Tibial artery (tissue), 4 donors: ENCODE results near the gene KCNQ1.

Source experiments
- DNase-seq, 2 donors: peaks; one replicate each; pipeline ENCODE4 v3.0.0-alpha.2; 2019
- H3K27ac ChIP-seq, 2 donors: fragments of 200-600 bp; sonication (generic) in 1 of 2; 1 replicate in 1 of 2; 2 replicates in 1 of 2; pipeline ENCODE4 v1.5.1; 2018 to 2019; ENCODE audit warnings: mild to moderate bottlenecking in 1 of 2
- H3K27me3 ChIP-seq, 2 donors: fragments of 200-600 bp; sonication (generic) in 1 of 2; one replicate each; pipeline versions ENCODE4 v1.5.1 to v1.6.0; 2016 to 2019
- H3K36me3 ChIP-seq, 3 donors: fragments of 200-600 bp; sonication (generic) in 2 of 3; one replicate each; pipeline ENCODE4 v1.5.1; 2016 to 2019; ENCODE audit warnings: mild to moderate bottlenecking in 2 of 3
- H3K4me1 ChIP-seq, 4 donors: fragments of 200-600 bp; sonication (generic) in 2 of 4; 1 replicate in 3 of 4; 2 replicates in 1 of 4; pipeline ENCODE4 v1.5.1; 2016 to 2019
- H3K4me3 ChIP-seq, 2 donors: fragments of 200-600 bp; sonication (generic) in 1 of 2; 1 replicate in 1 of 2; 2 replicates in 1 of 2; pipeline ENCODE4 v1.5.1; 2018 to 2019; ENCODE audit warnings: mild to moderate bottlenecking in 2 of 2
- H3K9me3 ChIP-seq, 3 donors: fragments of 200-600 bp; sonication (generic) in 1 of 3; one replicate each; pipeline ENCODE4 v1.5.1; 2016 to 2019
- intact Hi-C: fragments of 100-400 bp; cut with DNase I; formaldehyde crosslinking; loops from one replicate; pipeline ENCODE4 v1.15.0; 2023; ENCODE audit warnings: low total_unique reads
- TF ChIP-seq, protein P1 (sequence below), 2 experiments: fragments of 200-600 bp in 1 of 2; fragments of 450-650 bp in 1 of 2; IDR thresholded peaks; one replicate each; pipeline ENCODE4 v1.5.1; 2017 to 2019; ENCODE audit warnings: antibody characterized with exemption in 2 of 2, mild to moderate bottlenecking in 1 of 2, moderate library complexity in 1 of 2

Gene KCNQ1

DNA sequence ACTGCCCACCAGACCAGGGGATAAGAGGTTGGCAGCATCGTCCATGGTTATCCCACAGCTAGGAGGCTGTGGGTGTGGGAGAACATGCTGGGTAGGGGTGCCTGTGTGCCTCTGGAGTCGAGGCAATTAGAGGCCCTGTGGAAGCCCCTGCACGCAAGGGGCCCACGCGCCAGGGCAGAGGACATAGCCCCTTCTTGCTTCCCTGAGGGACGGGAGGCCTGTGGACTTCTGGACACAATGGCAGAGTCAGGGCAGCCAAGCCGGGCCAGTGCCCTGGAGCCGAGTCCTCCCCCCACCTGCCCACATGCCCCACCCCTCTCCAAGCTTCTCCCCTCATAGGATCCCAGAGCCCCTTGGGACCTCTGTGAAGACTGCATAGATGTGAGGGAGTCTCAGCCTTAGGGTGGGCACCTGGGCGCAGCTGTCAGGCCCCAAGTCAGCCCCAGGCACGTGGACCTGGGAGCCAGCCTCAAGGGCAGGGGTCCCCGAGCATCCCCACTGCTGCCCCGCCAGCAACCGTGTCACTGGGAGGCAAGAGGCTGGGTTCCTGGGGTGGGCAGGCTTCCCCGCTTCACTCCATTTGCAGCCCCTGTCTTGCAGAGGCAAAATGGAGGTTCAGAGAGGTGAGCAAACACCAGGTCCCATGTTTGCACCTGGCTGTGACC lies 388.4 kb downstream of the KCNQ1 start:
- H3K36me3 ChIP-seq = no peaks in the 10 kb centered on the region
- no peak overlapping the region for H3K4me3 ChIP-seq
- peaks cover 0 to 25% (median 4%) of the 10 kb centered on the region in 3 donors for H3K9me3 ChIP-seq
- no peaks in the 10 kb centered on the region for H3K27me3 ChIP-seq
- H3K4me1 ChIP-seq = peaks cover 0 to 10% (median 4%) of the 10 kb centered on the region in 4 donors
- TF ChIP-seq, protein P1, sequence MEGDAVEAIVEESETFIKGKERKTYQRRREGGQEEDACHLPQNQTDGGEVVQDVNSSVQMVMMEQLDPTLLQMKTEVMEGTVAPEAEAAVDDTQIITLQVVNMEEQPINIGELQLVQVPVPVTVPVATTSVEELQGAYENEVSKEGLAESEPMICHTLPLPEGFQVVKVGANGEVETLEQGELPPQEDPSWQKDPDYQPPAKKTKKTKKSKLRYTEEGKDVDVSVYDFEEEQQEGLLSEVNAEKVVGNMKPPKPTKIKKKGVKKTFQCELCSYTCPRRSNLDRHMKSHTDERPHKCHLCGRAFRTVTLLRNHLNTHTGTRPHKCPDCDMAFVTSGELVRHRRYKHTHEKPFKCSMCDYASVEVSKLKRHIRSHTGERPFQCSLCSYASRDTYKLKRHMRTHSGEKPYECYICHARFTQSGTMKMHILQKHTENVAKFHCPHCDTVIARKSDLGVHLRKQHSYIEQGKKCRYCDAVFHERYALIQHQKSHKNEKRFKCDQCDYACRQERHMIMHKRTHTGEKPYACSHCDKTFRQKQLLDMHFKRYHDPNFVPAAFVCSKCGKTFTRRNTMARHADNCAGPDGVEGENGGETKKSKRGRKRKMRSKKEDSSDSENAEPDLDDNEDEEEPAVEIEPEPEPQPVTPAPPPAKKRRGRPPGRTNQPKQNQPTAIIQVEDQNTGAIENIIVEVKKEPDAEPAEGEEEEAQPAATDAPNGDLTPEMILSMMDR (IDR thresholded peaks at IDR 0.05) = no peak
- DNase-seq = no peak
- intact Hi-C loops = no loop called here
- H3K27ac ChIP-seq = no peak overlapping the region

DNA sequence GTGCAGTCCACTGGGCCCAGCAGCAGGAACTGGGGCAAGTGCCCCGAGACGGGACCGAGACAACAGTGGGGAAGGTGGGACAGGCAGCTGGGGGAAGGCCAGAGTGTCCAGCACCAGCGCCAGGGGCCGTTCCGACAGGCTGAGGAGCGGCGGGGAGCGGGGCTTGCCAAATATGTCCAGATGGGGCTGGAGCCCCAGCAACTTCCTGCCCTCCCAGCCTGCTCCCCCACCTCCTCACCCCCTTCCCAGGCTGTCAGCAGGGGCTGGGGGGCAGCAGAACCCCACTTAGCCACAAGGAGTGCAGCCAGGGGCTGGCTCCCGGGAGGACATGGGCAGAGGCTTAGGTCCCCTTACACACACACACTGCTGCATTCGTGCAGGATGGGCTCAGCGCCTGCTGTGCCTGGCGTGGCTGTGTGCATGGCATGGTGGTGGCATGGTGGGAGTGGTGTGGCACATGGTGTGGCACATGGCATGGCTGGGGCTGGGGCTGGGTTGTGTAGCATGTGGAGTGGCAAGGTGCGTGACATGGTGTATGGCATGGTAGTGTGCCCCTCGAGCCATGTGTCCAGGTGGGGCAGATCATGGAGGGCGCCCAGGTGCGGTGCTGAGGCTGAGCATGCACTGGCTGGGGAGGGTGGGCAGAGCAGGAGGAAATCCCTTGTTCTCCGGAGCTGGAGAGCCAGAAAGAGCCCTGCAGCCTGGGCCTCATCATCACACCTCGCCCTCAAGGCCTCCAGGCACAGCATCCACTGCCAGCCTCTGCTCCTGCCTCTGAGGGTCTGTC lies 389.1 kb downstream of the KCNQ1 start:
- Histone ChIP-seq H3K27me3 (no peaks in the 10 kb centered on the region), H3K9me3 (peaks cover 0 to 17% (median 0%) of the 10 kb centered on the region in 3 donors), H3K36me3 (no peaks in the 10 kb centered on the region), H3K4me3 (no peak overlapping the region), H3K4me1 (peaks cover 0 to 10% (median 4%) of the 10 kb centered on the region in 4 donors), H3K27ac (no peak overlapping the region)
- TF ChIP-seq, protein P1 (IDR thresholded peaks at IDR 0.05) = no peak
- DNase-seq = no peak
- intact Hi-C loops = no loop called here

DNA sequence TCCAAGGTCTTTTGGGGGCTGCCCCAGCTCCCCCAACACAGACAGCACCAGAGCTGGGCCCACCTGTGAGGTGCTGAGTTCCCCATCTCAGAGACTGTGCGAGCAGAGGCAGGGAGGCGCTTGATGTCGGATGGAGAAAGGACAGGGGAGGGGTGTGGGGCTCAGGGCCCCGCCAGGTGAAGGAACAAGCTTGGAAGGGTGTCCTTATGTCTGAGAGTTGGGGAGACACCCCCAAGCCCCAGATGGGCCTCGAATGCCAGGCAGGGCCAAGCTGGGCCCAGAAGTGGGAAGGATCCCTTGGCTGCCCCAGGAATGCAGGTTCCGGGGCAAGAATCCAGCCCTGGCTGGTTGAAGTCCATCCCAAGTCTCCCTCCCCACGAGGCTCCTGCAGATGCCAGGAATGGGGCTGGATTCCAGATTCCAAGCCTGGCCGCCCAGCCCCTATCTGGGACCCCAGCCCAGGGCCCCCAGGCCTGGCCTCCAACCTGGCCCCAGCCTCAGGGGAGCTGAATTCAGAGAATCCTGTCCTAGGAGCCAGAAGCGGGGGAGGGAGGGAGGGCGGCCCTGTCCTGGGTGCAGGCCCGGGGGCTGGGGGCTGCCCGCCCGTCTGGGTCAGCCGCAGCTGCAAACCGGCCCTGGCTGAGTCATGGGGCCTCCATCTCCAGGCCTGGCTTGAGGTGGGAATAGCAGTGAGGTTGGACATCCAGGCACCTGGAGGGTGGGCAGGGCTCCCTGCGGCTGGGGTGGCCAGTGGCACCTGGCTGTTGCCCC lies 389.9 kb downstream of the KCNQ1 start:
- DNase-seq = no peak
- Histone ChIP-seq H3K27me3 (no peaks in the 10 kb centered on the region), H3K27ac (no peak overlapping the region), H3K36me3 (no peaks in the 10 kb centered on the region), H3K4me3 (no peak overlapping the region), H3K9me3 (peaks cover 0 to 10% (median 0%) of the 10 kb centered on the region in 3 donors), H3K4me1 (peaks cover 0 to 10% (median 4%) of the 10 kb centered on the region in 4 donors)
- intact Hi-C loops = no loop called here
- TF ChIP-seq, protein P1 (IDR thresholded peaks at IDR 0.05) = no peak

DNA sequence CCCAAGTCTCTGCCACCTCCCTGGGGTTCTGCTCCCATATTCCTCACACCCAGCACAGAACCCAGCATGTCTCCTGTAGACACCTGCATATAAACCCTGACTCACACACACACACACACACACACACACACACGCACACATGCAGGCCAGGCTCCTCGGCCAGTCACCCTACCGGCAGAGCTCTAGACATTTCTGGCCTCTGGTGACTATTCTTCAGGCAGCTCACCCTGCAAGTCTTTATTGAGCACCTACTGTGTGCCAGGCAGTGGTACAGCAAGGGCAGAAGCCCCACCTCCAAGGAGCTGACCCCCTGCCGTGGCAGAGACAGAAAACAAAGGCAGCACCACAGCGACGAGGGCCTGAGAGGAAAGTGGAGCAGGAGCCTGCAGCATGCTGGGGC lies 390.5 kb downstream of the KCNQ1 start:
- H3K4me1 ChIP-seq = peaks cover 0 to 10% (median 4%) of the 10 kb centered on the region in 4 donors
- intact Hi-C loops = no loop called here
- no peaks in the 10 kb centered on the region for H3K27me3 ChIP-seq
- no peak overlapping the region for H3K27ac ChIP-seq
- TF ChIP-seq, protein P1 (IDR thresholded peaks at IDR 0.05) = no peak
- no peak for DNase-seq
- peaks cover 0 to 4% (median 0%) of the 10 kb centered on the region in 3 donors for H3K9me3 ChIP-seq
- no peak overlapping the region for H3K4me3 ChIP-seq
- no peaks in the 10 kb centered on the region for H3K36me3 ChIP-seq

DNA sequence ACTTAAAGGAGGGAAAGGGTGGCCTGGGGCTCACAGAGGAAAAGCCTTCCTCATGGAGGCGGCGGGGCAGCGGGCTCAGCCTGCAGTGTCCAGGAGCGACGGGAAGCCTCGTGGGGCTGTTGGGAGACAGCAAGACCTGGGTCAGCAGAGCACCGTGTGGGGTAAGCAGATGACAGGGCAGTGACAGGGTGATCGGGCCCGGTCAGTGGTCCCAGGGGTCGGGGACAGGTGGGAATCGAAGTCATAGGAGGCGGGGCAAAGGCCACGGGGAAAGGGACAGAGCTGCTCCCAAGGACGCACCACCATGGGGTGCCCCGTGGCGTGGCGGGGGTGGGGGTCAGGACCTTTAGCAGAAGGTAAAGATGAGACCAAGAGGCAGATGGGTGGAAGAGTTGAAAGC lies 390.9 kb downstream of the KCNQ1 start:
- intact Hi-C loops = no loop called here
- Histone ChIP-seq H3K4me3 (no peak overlapping the region), H3K27ac (no peak overlapping the region), H3K4me1 (peaks cover 0 to 10% (median 4%) of the 10 kb centered on the region in 4 donors), H3K27me3 (no peaks in the 10 kb centered on the region), H3K9me3 (no peaks in the 10 kb centered on the region), H3K36me3 (no peaks in the 10 kb centered on the region)
- DNase-seq = no peak
- TF ChIP-seq, protein P1 (IDR thresholded peaks at IDR 0.05) = no peak
